Daoy (cell line): Measurements from ENCODE around the gene VAMP4. TPM values are rescaled to one million over a fixed set of nuclear protein-coding genes. Genes with fewer than 3 reads are reported as not detected.
"Not testable (repeated sequence)": the region's sequence is repeated elsewhere in the genome, so short reads cannot be mapped to it uniquely, and the experiment has no call there.

Experiments
- DNase-seq: peaks from one replicate; pipeline ENCODE4 v3.0.0-alpha.2; 2015; ENCODE audit warnings: low read depth
- total RNA-seq: library from RNA; depleted of rRNA; stranded (reverse); fragments of >200 nt; shearing (Covaris generic); gene quantifications from 2 replicates; pipeline ENCODE4 v1.2.3, GENCODE V29; 2014

The VAMP4 gene
- total RNA-seq, 1 experiment from 2014 or later, result 5.3 TPM

- DNase-seq, result no peak
Observed at GRCh38 chr1:171699531-171699930, 42.3 kb downstream of the VAMP4 start.

- not testable (repeated sequence) for DNase-seq
Observed at GRCh38 chr1:171695772-171696171, 46.1 kb downstream of the VAMP4 start.

DNA sequence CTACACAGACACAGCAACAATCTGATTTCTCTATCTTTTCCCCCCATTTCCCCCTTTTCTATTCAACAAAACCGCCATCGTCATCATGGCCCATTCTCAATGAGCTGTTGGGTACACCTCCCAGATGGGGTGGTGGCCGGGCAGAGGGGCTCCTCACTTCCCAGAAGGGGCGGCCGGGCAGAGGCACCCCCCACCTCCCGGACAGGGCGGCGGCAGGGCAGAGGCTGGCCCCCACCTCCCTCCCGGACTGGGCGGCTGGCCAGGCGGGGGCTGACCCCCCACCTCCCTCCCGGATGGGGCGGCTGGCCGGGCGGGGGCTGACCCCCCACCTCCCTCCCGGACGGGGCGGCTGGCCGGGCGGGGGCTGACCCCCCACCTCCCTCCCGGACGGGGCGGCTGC lies 48.3 kb downstream of the VAMP4 start:
- DNase-seq, result not testable (repeated sequence)

- DNase-seq, result no peak
Observed at GRCh38 chr1:171683870-171684269, 58.0 kb downstream of the VAMP4 start.

DNA sequence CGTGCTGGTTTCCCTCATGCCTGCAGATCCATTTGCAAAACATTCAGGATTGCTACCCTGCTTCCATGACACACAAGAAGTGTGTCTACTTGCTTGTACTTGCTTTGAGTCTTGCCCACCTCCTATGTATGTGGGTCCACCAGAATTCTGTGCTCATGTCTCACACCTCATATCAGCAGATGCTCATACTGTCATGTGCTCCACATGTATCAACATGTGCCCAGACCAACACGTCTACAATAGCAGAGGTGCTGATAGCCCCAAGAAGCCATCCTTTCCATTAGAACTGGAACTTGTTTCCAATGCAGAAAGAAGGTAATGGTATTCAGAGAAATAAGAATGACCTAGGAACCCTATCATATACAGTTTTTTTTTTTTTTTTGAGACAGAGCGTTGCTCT lies 61.5 kb downstream of the VAMP4 start:
- no peak for DNase-seq

GRCh38 chr1:171676823-171677222 lies 65.0 kb downstream of the VAMP4 start:
- DNase-seq, result no peak

DNA sequence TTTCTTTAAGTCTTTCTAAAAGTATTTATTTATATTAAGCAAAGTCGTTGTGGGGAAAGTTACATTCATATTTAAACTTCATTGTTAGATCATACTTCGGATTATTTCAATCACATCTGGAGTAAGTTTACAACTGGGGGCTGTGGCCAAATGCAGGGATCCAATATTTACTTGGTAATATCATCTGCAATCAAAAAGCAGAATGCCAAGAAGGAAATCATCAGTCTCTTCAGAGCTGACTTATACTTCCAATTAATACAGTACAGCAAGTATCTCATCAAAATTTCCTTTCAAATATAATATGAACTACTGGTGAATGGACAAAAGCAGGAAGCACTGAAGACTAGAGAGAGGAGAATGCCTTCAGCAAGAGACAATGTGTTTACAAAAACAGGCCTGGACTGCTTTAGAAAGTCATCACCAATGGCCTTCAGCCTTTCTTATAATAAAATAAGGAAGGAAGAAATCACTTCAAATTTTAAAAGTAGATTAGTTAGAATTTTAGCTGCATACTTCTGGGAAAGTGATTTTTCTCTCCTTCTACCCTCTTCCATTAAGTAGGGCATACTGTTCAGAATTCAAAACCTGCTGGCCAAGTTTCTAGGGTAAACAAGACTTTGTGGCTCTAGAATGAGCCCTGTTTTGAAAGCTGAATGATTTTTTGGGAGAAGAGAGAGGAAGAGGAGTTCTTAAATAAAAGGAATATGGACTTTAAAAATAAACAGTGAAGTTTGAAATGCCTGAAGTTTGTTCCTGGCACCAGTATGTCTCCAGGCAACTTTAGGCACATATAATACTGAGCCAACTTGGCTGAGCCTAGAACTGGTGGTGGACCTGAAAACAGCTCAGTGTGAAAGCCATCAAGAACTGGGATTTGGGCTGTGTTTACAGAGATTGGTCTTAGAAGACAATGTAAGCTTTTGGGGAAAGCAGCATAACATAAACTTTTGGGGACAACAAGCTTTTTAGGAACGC lies 67.1 kb downstream of the VAMP4 start:
- no peak for DNase-seq

GRCh38 chr1:171670739-171671138 lies 71.1 kb downstream of the VAMP4 start:
- no peak for DNase-seq

GRCh38 chr1:171668372-171668771 lies 73.5 kb downstream of the VAMP4 start:
- DNase-seq, result no peak

DNA sequence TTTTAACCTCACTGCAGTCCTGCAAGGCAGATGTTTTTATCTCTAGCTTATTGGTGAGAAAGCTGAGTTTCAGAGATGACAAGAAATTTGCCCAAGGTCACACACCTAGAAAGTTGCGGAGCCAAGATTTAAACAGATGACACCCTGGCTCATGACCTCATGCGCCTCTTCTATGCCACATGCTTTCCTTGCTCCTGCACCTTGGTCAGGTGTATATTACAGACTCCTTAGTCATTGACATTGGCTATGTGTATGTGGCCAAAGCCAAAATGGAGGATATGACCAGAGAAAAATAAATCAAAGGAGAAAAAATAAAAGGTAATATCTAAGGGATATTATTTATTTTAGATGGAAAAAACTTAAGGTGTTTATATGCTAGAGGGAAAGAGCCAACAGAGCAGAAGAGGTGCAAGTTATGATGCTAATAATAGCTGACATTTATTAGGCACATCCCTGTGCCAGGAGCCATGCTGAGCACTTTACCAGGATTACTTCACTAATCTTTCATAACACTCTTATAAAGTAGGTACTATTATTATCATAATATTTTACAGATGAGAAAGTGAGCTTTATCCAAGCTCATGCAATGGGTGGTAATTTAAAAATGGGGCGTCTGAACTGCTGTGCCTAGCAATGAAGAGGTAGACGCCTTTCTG lies 75.6 kb downstream of the VAMP4 start:
- DNase-seq, result no peak

DNA sequence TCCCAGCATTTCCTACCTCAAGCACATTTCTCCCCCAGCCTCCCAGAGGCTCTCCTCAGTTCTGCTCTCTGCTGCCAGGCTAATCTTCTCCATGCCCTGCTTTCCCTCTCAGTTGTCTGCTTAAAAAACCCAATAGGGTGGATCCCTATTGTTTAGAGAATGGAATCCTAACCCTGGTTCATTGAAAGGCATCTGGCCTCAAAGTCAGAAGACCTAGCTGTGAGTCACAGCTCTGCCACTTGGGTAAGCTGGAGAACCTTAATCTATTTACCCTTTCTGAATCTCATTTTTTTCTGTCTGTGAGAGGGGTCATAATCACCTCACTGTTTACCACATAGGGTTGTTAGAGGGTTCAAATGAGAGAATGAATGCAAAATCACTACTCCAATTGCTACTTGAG lies 76.9 kb downstream of the VAMP4 start:
- DNase-seq, result no peak

GRCh38 chr1:171663854-171664575 lies 77.8 kb downstream of the VAMP4 start:
- DNase-seq, result no peak

DNA sequence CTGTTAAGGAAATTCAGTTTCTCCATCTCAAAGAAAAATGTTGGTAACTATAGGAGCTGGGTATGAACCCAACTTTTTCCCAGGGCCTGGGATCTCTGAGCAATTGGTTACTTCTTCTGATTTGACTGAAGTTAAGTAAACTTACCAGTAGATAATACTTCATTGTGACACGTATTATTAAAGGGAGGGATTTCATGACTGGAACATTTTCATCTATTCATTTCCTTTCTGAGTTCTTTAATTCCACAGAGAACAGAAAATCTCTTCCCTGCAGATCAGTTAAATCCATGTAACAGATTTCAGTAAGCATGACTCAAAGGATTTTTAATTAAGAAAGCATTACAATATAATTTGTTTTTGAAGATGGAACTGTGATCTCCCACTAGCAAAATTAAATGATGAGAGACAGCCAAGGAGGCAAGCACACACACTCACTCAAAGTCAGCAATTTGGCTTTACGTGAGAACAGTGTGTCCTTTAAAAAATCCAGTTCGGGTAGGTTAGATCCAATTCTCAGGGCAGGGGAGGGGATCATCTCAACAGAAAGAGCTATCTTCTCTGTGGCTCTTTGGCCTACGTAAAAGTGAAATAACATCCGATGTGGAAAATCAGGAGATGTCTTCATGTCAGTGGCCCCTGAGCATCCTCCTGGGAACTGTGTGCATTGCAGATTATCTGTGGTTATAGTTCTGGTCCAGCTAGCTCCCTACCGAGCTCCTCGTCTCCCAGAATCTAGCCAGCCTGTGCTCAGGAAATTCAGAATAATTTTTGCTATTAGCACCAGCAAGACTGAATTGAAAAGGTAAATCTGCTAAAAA lies 78.6 kb downstream of the VAMP4 start:
- DNase-seq, result no peak

DNA sequence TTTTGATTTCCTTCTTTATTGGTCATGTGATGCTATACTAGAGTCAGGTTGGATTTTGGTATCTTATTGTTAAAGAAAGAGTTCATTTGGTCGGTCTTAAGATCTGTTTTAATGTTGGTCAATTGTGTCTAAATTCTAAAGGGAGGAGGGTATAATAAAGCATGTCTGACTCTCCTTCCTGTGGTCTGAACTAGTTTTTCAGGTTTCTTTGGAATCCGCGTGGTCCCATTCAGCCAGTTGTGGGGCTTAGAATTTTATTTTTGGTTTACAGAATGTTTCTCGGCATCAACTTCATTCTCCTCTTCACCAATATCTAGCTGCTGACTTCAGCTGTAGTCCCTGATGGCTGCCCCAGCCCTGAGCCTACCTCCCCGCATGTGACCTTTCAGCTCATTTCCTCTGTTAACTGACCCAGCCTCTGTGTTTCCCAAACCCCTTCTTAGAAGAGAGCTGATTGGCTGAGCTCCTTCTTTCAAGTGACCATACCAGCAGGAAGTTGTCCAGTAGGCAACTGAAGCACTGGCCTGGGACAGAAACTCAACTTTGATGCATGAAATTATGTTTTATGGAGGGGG lies 80.7 kb downstream of the VAMP4 start:
- no peak for DNase-seq

- not testable (repeated sequence) for DNase-seq
Observed at GRCh38 chr1:171656206-171656605, 85.7 kb downstream of the VAMP4 start.

- no peak for DNase-seq
Observed at GRCh38 chr1:171655746-171656116, 86.1 kb downstream of the VAMP4 start.

- peak; percentile 87 for DNase-seq
Observed at GRCh38 chr1:171654942-171655745, 86.7 kb downstream of the VAMP4 start.

GRCh38 chr1:171654201-171654941 lies 87.5 kb downstream of the VAMP4 start:
- no peak for DNase-seq

DNA sequence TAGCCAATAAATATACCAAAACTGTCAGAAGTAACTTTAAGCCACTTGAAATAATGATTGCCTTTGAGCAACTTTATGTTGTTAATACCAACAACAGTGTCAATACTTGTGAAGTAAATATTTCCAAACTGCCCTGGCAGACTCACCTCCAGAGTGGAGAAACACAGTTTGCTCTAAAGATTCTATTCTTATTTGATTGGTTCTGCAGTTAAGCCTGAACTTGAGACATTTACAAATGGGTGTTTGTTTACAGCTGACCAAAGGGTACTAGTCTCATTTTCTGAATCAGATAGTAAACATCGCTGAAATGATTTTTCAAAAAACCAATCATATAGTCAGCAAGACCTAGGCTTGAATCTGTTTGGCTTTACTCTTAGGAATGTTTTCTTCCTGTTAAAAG lies 88.1 kb downstream of the VAMP4 start:
- no peak for DNase-seq
